HEK293 (cell line): ENCODE measurements around the gene CROT.

Experiments
- MYNN ChIP-seq: fragments of 450-650 bp; formaldehyde crosslinking; IDR thresholded peaks from 2 replicates; pipeline ENCODE4 v1.5.1; 2016; ENCODE audit warnings: missing biosample characterization, missing genetic modification characterization, borderline replicate concordance
- OVOL3 ChIP-seq: fragments of 450-650 bp; formaldehyde crosslinking; IDR thresholded peaks from 2 replicates; pipeline ENCODE4 v1.5.1; 2016; ENCODE audit warnings: missing biosample characterization, missing genetic modification characterization
- PRDM1 ChIP-seq: fragments of 450-650 bp; formaldehyde crosslinking; IDR thresholded peaks from 2 replicates; pipeline ENCODE4; 2016; ENCODE audit warnings: missing biosample characterization, missing genetic modification characterization
- SP2 ChIP-seq: fragments of 450-650 bp; formaldehyde crosslinking; IDR thresholded peaks from 2 replicates; pipeline ENCODE4 v1.5.1; 2016; ENCODE audit warnings: missing biosample characterization, missing genetic modification characterization
- ZNF133 ChIP-seq: fragments of 450-650 bp; formaldehyde crosslinking; IDR thresholded peaks from 2 replicates; pipeline ENCODE4 v1.5.1; 2016; ENCODE audit warnings: missing biosample characterization, missing genetic modification characterization
- ZNF174 ChIP-seq: fragments of 450-650 bp; formaldehyde crosslinking; IDR thresholded peaks from 2 replicates; pipeline ENCODE4 v1.5.0; 2017; ENCODE audit warnings: missing biosample characterization, mild to moderate bottlenecking, missing genetic modification characterization
- ZNF394 ChIP-seq: fragments of 450-650 bp; formaldehyde crosslinking; IDR thresholded peaks from 2 replicates; pipeline ENCODE4 v1.5.1; 2016; ENCODE audit warnings: missing biosample characterization, missing genetic modification characterization, mild to moderate bottlenecking, moderate library complexity, borderline replicate concordance
- ZNF423 ChIP-seq: fragments of 450-650 bp; formaldehyde crosslinking; IDR thresholded peaks from 2 replicates; pipeline ENCODE4 v1.5.1; 2016; ENCODE audit warnings: missing biosample characterization, missing genetic modification characterization
- ZNF621 ChIP-seq: fragments of 450-650 bp; formaldehyde crosslinking; IDR thresholded peaks from 2 replicates; pipeline ENCODE4 v1.5.1; 2017; ENCODE audit warnings: missing biosample characterization, missing genetic modification characterization
- TF ChIP-seq, protein P1 (sequence below): fragments of 450-650 bp; formaldehyde crosslinking; IDR thresholded peaks from 2 replicates; pipeline ENCODE4 v1.5.1; 2016; ENCODE audit warnings: missing biosample characterization, missing genetic modification characterization

DNA sequence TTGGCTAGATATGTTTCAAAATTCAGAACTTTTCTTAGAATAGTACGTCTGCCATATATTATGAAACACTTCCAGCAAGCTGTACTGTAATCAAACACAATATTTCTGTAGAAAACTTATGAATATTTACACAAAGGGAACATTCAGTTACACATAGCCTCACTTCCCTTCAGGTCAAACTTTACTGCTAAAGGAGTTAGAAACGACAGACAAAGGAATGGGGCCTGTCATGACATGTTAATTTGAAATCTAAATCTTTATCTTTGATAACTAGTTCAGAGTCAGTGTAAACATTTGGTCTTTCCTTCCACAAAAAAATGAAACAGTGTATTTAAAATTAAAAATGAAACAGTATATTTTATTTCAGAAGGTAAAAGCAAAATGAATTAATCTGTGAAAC, 1.0 kb upstream of the CROT start:
- TF ChIP-seq, protein P1, sequence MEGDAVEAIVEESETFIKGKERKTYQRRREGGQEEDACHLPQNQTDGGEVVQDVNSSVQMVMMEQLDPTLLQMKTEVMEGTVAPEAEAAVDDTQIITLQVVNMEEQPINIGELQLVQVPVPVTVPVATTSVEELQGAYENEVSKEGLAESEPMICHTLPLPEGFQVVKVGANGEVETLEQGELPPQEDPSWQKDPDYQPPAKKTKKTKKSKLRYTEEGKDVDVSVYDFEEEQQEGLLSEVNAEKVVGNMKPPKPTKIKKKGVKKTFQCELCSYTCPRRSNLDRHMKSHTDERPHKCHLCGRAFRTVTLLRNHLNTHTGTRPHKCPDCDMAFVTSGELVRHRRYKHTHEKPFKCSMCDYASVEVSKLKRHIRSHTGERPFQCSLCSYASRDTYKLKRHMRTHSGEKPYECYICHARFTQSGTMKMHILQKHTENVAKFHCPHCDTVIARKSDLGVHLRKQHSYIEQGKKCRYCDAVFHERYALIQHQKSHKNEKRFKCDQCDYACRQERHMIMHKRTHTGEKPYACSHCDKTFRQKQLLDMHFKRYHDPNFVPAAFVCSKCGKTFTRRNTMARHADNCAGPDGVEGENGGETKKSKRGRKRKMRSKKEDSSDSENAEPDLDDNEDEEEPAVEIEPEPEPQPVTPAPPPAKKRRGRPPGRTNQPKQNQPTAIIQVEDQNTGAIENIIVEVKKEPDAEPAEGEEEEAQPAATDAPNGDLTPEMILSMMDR, result no peak
- no peak for TF ChIP-seq ZNF133 (tag by site-specific recombination)
- TF ChIP-seq SP2 (tag by site-specific recombination), result no peak
- TF ChIP-seq ZNF423 (tag by site-specific recombination), result no peak
- no peak for TF ChIP-seq ZNF394 (tag by site-specific recombination)
- no peak for TF ChIP-seq MYNN (tag by site-specific recombination)
- no peak for TF ChIP-seq PRDM1
- no peak for TF ChIP-seq ZNF174 (tag by site-specific recombination)
- TF ChIP-seq OVOL3, result no peak
- no peak for TF ChIP-seq ZNF621 (tag by site-specific recombination)
